Measurements from ENCODE around the gene HIGD1A. TPM values are rescaled to one million over a fixed set of nuclear protein-coding genes. Genes with fewer than 3 reads are reported as not detected.
A peak's percentile ranks its signal among the peaks of the same experiment; 100 is the strongest.

HIGD1A gene
- total and polyA plus RNA-seq, 2 experiments from 2014 or later = 102 to 144 TPM

GRCh38 chr3:42773409-42773751 lies 30.9 kb downstream of the HIGD1A start:
- ATAC-seq (no peak), DNase-seq (ENCODE audit: low spot score) (no peak)
- Histone ChIP-seq H3F3A (replicated peaks; ENCODE audit: low read depth) (peaks cover 2% of the 10 kb centered on the region; the same call in 1 of the 2 replicates), H3K79me2 (replicated peaks; ENCODE audit: insufficient read depth) (no peaks in the 10 kb centered on the region), H3K27me3 (ENCODE audit: insufficient read depth) (peaks cover 11% of the 10 kb centered on the region), H2AFZ (peak overlapping the region; percentile 38; the same call in 1 of the 2 replicates), H3K4me3 (peak overlapping the region; percentile 59), H3K4me2 (peak overlapping the region; percentile 83), H3K4me1 (ENCODE audit: insufficient read depth) (peaks cover 4% of the 10 kb centered on the region), H3K27ac (ENCODE audit: low read depth) (no peak overlapping the region), H4K20me1 (replicated peaks; ENCODE audit: insufficient read depth) (0 out of 2 replicates have a peak, but pooled peaks cover 3% of the 10 kb centered on the region), H3K9me2 (ENCODE audit: insufficient read depth) (no peaks in the 10 kb centered on the region), H3K36me3 (ENCODE audit: insufficient read depth) (no peaks in the 10 kb centered on the region)
- Mint-ChIP-seq H3K9me3 (peaks cover 17% of the 10 kb centered on the region), H3K36me3 (ENCODE audit: low read depth) (peaks cover 6% of the 10 kb centered on the region), H3K27ac (no peak overlapping the region), H3K4me1 (peaks cover 6% of the 10 kb centered on the region; the same call in 2 of the 3 replicates), H3K4me3 (peak overlapping the region; percentile 87), H3K27me3 (ENCODE audit: insufficient read depth, low read depth, poor library complexity) (peaks cover 20% of the 10 kb centered on the region)
- TF ChIP-seq NANOG (IDR thresholded peaks at IDR 0.05; ENCODE audit: borderline replicate concordance) (no peak), ZNF114 (CRISPR knock-in tag; IDR thresholded peaks at IDR 0.05) (no peak), EZH2 (IDR thresholded peaks at IDR 0.05; ENCODE audit: low read depth, unreplicated experiment) (no peak)

DNA sequence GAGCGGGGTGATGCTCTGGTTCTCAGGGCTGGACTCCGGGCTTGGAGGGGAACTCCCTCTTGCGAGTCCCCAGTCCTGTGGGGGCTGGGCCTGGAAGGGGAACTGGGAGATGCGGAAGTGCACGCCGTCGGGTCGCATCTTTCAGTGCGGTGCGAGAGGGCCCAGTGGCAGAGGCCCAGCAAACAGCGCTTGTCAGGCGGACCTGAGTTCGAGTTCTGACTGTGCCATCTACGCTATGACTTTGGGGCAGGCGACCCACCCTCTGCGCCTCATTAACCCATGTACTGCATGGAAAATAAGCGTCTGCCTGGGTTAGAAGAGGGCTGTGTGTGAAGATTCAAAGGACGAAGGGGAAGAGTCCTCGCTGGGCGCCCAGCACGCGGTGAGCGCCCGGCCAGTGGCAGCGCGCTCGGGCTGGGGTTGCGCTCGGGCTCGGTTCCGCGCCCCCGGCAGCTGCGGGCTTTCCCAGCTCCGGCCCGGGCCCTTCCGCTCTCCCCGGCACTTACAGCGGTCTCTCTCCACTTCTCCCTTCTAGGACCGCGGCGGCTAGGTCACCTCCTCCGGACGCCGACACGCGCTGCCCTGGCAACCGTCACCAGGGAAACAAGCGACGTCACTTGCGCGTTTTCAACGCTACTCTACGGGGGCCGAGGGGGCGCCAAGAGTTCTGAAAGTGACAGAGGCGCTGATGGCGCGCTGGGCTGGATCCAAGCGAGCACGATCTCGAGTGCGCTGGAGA lies 31.5 kb downstream of the HIGD1A start, which contains the start of gene CCDC13:
CCDC13 (minus strand) TSS at position 584 of the 739 bp plus-strand sequence. CDS start 14,908 bp downstream, outside the sequence.
- peaks cover 6% of the 10 kb centered on the region; the same call in 2 of the 3 replicates for H3K4me1 Mint-ChIP-seq
- no peak within 1 kb of the TSS for H3K27ac ChIP-seq (ENCODE audit: low read depth)
- H3K4me2 ChIP-seq = peak within 1 kb of the TSS; percentile 83
- peak within 1 kb of the TSS; percentile 94 for H2AFZ ChIP-seq
- peaks cover 4% of the 10 kb centered on the region for H3K4me1 ChIP-seq (ENCODE audit: insufficient read depth)
- peaks cover 20% of the 10 kb centered on the region for H3K27me3 Mint-ChIP-seq (ENCODE audit: insufficient read depth, low read depth, poor library complexity)
- H4K20me1 ChIP-seq (replicated peaks; ENCODE audit: insufficient read depth) = 0 out of 2 replicates have a peak, but pooled peaks cover 3% of the 10 kb centered on the region
- peaks cover 6% of the 10 kb centered on the region for H3K36me3 Mint-ChIP-seq (ENCODE audit: low read depth)
- peak within 1 kb of the TSS; percentile 59 for H3K4me3 ChIP-seq
- H3K27ac Mint-ChIP-seq = no peak within 1 kb of the TSS
- no peaks in the 10 kb centered on the region for H3K36me3 ChIP-seq (ENCODE audit: insufficient read depth)
- H3K79me2 ChIP-seq (replicated peaks; ENCODE audit: insufficient read depth) = no peaks in the 10 kb centered on the region
- H3K9me3 Mint-ChIP-seq = peaks cover 22% of the 10 kb centered on the region
- H3F3A ChIP-seq (replicated peaks; ENCODE audit: low read depth) = peaks cover 2% of the 10 kb centered on the region; the same call in 1 of the 2 replicates
- peak; percentile 98 for ATAC-seq
- H3K4me3 Mint-ChIP-seq = peak within 1 kb of the TSS; percentile 87
- H3K27me3 ChIP-seq (ENCODE audit: insufficient read depth) = peaks cover 11% of the 10 kb centered on the region
- no peaks in the 10 kb centered on the region for H3K9me2 ChIP-seq (ENCODE audit: insufficient read depth)
- peak; percentile 53; the same call in 1 of the 2 replicates for TF ChIP-seq POLR2AphosphoS5 (IDR thresholded peaks at IDR 0.05; ENCODE audit: low read depth)
- TF ChIP-seq ZNF114 (CRISPR knock-in tag; IDR thresholded peaks at IDR 0.05) = no peak
- TF ChIP-seq EZH2 (IDR thresholded peaks at IDR 0.05; ENCODE audit: low read depth, unreplicated experiment) = no peak
- 0 out of 2 replicates have a peak, but pooled peaks have one; percentile 4 for TF ChIP-seq ETS1 (IDR thresholded peaks at IDR 0.05)
- TF ChIP-seq CREB1 (CRISPR knock-in tag; IDR thresholded peaks at IDR 0.05; ENCODE audit: low read depth) = peak; percentile 94
- peak; percentile 98 for DNase-seq (ENCODE audit: low spot score)

DNA sequence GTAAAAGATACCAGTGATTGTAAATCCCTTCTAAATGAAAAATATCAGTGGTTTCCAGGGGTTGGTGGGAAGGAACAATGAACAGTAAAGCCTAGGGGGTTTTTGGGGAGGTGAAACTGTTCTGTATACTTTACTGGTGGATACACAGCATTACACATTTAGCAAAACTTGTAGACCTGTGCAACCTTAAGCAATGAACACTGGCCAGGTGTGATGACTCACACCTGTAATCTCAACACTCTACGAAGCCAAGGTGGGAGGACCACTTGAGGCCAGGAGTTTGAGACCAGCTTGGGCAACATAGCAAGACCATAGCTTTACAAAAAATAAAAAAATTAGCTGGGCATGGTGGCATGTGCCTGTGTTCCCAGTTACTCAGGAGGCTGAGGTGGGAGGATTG lies 33.0 kb downstream of the HIGD1A start:
- no peaks in the 10 kb centered on the region for H3K36me3 ChIP-seq (ENCODE audit: insufficient read depth)
- H3K27ac ChIP-seq (ENCODE audit: low read depth) = no peak overlapping the region
- Mint-ChIP-seq H3K4me3 (no peak overlapping the region), H3K36me3 (ENCODE audit: low read depth) (peaks cover 6% of the 10 kb centered on the region), H3K27ac (no peak overlapping the region), H3K27me3 (ENCODE audit: insufficient read depth, low read depth, poor library complexity) (peaks cover 20% of the 10 kb centered on the region), H3K9me3 (peaks cover 23% of the 10 kb centered on the region), H3K4me1 (peaks cover 6% of the 10 kb centered on the region; the same call in 2 of the 3 replicates)
- no peaks in the 10 kb centered on the region for H3K79me2 ChIP-seq (replicated peaks; ENCODE audit: insufficient read depth)
- H3K9me2 ChIP-seq (ENCODE audit: insufficient read depth) = no peaks in the 10 kb centered on the region
- ATAC-seq = no peak
- peaks cover 2% of the 10 kb centered on the region; the same call in 1 of the 2 replicates for H3F3A ChIP-seq (replicated peaks; ENCODE audit: low read depth)
- no peak overlapping the region for H3K4me2 ChIP-seq
- H3K27me3 ChIP-seq (ENCODE audit: insufficient read depth) = peaks cover 11% of the 10 kb centered on the region
- no peaks in the 10 kb centered on the region for H4K20me1 ChIP-seq (replicated peaks; ENCODE audit: insufficient read depth)
- H3K4me3 ChIP-seq = no peak overlapping the region
- H3K4me1 ChIP-seq (ENCODE audit: insufficient read depth) = peaks cover 4% of the 10 kb centered on the region
- TF ChIP-seq POLR2AphosphoS5 (IDR thresholded peaks at IDR 0.05; ENCODE audit: low read depth) (no peak), CREB1 (CRISPR knock-in tag; IDR thresholded peaks at IDR 0.05; ENCODE audit: low read depth) (no peak), EZH2 (IDR thresholded peaks at IDR 0.05; ENCODE audit: low read depth, unreplicated experiment) (no peak)
- TF ChIP-seq, protein P1, sequence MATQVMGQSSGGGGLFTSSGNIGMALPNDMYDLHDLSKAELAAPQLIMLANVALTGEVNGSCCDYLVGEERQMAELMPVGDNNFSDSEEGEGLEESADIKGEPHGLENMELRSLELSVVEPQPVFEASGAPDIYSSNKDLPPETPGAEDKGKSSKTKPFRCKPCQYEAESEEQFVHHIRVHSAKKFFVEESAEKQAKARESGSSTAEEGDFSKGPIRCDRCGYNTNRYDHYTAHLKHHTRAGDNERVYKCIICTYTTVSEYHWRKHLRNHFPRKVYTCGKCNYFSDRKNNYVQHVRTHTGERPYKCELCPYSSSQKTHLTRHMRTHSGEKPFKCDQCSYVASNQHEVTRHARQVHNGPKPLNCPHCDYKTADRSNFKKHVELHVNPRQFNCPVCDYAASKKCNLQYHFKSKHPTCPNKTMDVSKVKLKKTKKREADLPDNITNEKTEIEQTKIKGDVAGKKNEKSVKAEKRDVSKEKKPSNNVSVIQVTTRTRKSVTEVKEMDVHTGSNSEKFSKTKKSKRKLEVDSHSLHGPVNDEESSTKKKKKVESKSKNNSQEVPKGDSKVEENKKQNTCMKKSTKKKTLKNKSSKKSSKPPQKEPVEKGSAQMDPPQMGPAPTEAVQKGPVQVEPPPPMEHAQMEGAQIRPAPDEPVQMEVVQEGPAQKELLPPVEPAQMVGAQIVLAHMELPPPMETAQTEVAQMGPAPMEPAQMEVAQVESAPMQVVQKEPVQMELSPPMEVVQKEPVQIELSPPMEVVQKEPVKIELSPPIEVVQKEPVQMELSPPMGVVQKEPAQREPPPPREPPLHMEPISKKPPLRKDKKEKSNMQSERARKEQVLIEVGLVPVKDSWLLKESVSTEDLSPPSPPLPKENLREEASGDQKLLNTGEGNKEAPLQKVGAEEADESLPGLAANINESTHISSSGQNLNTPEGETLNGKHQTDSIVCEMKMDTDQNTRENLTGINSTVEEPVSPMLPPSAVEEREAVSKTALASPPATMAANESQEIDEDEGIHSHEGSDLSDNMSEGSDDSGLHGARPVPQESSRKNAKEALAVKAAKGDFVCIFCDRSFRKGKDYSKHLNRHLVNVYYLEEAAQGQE (IDR thresholded peaks at IDR 0.05; ENCODE audit: unreplicated experiment) = no peak
- no peak for DNase-seq (ENCODE audit: low spot score)
- H2AFZ ChIP-seq = no peak overlapping the region
